Measurements from ENCODE around the gene C14orf93.
"Not testable (repeated sequence)": the region's sequence is repeated elsewhere in the genome, so short reads cannot be mapped to it uniquely, and the experiment has no call there.

Gene C14orf93

GRCh38 chr14:23018107-23018506, 8.2 kb upstream of the C14orf93 start:
- no peak for DNase-seq

GRCh38 chr14:23017091-23017490, 7.1 kb upstream of the C14orf93 start:
- no peak for DNase-seq

GRCh38 chr14:23015618-23016017, 5.7 kb upstream of the C14orf93 start:
- no peak for DNase-seq

GRCh38 chr14:23013749-23014054, 3.8 kb upstream of the C14orf93 start:
- DNase-seq, result not testable (repeated sequence)

- DNase-seq, result peak; percentile 89
Measured at GRCh38 chr14:23013054-23013748, 3.3 kb upstream of the C14orf93 start.

GRCh38 chr14:23009483-23009938, 432 bp downstream of the C14orf93 start:
- no peak for DNase-seq

- DNase-seq, result no peak
Measured at GRCh38 chr14:23008831-23009230, 1.1 kb downstream of the C14orf93 start.

GRCh38 chr14:23006544-23007419, 3.2 kb downstream of the C14orf93 start:
- DNase-seq, result peak; percentile 96

GRCh38 chr14:23006188-23006534, 3.8 kb downstream of the C14orf93 start:
- DNase-seq, result no peak

- DNase-seq, result no peak
Measured at GRCh38 chr14:23005451-23006187, 4.3 kb downstream of the C14orf93 start.

- DNase-seq, result not testable (repeated sequence)
Measured at GRCh38 chr14:23004274-23004673, 5.7 kb downstream of the C14orf93 start.

- DNase-seq, result no peak
Measured at GRCh38 chr14:23002592-23002991, 7.4 kb downstream of the C14orf93 start.

- DNase-seq, result no peak
Measured at GRCh38 chr14:23000860-23001259, 9.1 kb downstream of the C14orf93 start.

GRCh38 chr14:22998329-22999012, 11.5 kb downstream of the C14orf93 start:
- no peak for DNase-seq

GRCh38 chr14:22997676-22998323, 12.1 kb downstream of the C14orf93 start:
- no peak for DNase-seq

GRCh38 chr14:22996768-22997654, 12.9 kb downstream of the C14orf93 start:
- DNase-seq, result peak; percentile 100

- DNase-seq, result no peak
Measured at GRCh38 chr14:22995889-22996625, 13.9 kb downstream of the C14orf93 start.

GRCh38 chr14:22994762-22995275, 15.1 kb downstream of the C14orf93 start:
- DNase-seq, result peak; percentile 60

GRCh38 chr14:22993517-22993916, 16.4 kb downstream of the C14orf93 start:
- DNase-seq, result no peak

- no peak for DNase-seq
Measured at GRCh38 chr14:22991852-22992251, 18.1 kb downstream of the C14orf93 start.

Measured in NCI-H524 treated with DMSO at 0.1 percent for 48 hours (cell line).